ENCODE results near the gene ZNF664.

ZNF664 gene

DNA sequence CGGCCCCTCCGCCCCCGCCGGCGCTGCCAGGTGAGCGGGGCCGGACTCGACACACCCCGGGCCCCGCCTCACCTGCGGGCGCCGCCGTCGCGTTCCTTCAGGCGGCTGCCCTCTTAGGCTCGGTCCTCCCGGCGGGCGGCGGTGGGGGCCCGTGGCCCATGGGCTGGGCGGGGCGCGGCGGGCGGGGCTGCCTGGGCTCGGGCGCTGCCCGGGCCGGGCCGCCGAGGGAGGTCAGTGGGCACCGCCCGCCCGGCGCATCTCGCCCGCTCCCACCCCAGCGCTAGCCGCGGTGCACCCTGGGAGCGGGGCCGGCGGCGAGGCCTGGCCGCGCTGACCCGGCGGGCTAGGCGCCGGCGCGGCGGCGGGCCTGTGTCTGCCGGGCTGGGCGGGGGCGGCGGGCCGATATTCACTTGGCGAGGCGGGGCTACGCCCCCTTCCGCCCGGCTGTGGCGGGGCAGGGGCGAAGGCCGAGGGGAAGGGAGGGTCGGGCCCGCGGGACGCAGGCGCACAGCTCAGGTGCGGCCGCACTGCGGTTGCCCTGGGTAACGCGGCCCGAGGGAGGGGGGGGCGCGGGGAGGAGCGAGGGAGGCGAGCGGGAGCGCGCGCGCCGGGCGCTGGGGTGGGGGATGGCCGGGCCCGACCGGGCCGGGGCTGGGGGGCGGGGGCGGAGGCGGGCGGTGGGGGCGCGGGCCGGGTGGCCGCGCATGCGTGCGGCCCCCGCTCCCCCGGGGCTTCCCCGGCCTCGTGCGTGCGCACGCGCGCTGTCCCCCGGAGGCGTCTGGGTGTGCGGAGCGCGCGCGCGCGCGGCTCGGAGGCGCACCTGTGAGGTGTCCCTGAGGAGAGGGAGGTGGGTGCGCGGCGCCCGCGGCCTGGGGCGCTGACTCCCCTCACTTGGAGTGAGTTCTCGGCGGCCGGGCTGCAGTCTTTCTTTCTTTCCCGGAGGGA is at the start of gene ZNF664, which contains the start of gene CCDC92:
Gene ZNF664, plus strand, starts transcription at position 759 of the 945 bp plus-strand sequence. CDS start 38,930 bp downstream, outside the sequence.
Gene CCDC92, minus strand, starts transcription at position 375 of the 945 bp plus-strand sequence. CDS start 28,526 bp downstream, outside the sequence.
- DNase-seq (ENCODE audit: low read depth, low spot score) = peak; percentile 66
- peaks cover 37% of the 10 kb centered on the region for H3K27me3 ChIP-seq (ENCODE audit: control insufficient read depth, insufficient read depth, low read length)
- no peak within 1 kb of the TSS for H3K27ac ChIP-seq (ENCODE audit: low read length)

DNA sequence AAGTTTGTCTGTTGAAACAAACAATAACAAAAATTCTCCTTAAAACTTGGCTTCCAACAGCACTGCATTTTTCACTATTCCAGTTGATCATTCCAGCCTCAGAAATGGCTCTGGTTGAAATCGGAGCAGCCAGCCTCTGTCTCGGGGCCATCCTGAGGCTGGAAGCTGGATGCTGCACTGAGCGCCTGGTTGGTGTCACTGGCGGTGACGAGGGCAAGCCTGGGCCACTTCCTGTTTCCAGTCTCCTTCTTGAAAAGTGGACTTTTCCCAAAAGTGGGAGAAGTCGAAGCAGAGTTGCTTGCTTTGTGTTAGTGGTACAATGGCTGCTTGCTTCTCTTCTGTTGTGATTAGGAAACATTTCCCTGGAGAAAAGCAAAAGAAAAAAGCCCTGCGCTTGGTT is 49.1 kb upstream of the ZNF664 start:
- Histone ChIP-seq H3K36me3 (ENCODE audit: control insufficient read depth, insufficient read depth, low read length) (no peaks in the 10 kb centered on the region), H3K27me3 (ENCODE audit: control insufficient read depth, insufficient read depth, low read length) (no peaks in the 10 kb centered on the region), H3K27ac (ENCODE audit: low read length) (no peak overlapping the region), H3K9me3 (ENCODE audit: control insufficient read depth, insufficient read depth, low read length) (no peaks in the 10 kb centered on the region), H3K4me1 (ENCODE audit: control insufficient read depth, insufficient read depth, low read length) (no peaks in the 10 kb centered on the region), H3K4me3 (ENCODE audit: low read length) (no peak overlapping the region)
- no peak for DNase-seq (ENCODE audit: low read depth, low spot score)
- no CpG with 5 or more reads among the region's 7 CpGs for WGBS (ENCODE audit: insufficient coverage, insufficient read length)

More for the DNA sequence above, at the start of gene ZNF664, which contains the start of gene CCDC92:
- WGBS (ENCODE audit: insufficient coverage, insufficient read length) = no CpG with 5 or more reads among the region's 138 CpGs
- Histone ChIP-seq H3K36me3 (ENCODE audit: control insufficient read depth, insufficient read depth, low read length) (no peaks in the 10 kb centered on the region), H3K4me3 (ENCODE audit: low read length) (peak within 1 kb of the TSS; percentile 92), H3K4me1 (ENCODE audit: control insufficient read depth, insufficient read depth, low read length) (no peaks in the 10 kb centered on the region; the same call in 1 of the 2 replicates), H3K9me3 (ENCODE audit: control insufficient read depth, insufficient read depth, low read length) (no peaks in the 10 kb centered on the region)

DNA sequence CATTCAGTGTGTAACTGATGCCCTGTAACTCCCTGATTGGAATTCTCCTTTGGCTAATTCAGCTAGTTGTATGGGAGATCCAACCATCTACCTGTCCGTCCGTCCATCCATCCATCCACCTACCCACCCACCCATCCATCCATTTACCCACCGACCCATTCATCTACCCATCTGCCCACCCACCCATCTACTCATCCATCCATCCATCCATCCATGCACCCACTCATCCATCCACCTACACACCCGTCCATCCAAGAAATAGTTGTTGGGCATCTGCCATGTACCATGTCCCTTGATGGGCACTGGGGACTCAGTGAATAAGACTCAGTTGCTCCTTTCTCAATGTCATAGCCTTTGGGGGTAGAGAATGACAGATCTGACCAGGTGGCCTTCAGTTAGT is 48.5 kb upstream of the ZNF664 start:
- H3K27me3 ChIP-seq (ENCODE audit: control insufficient read depth, insufficient read depth, low read length) = no peaks in the 10 kb centered on the region
- WGBS (ENCODE audit: insufficient coverage, insufficient read length) = no CpG with 5 or more reads among the region's 4 CpGs

DNA sequence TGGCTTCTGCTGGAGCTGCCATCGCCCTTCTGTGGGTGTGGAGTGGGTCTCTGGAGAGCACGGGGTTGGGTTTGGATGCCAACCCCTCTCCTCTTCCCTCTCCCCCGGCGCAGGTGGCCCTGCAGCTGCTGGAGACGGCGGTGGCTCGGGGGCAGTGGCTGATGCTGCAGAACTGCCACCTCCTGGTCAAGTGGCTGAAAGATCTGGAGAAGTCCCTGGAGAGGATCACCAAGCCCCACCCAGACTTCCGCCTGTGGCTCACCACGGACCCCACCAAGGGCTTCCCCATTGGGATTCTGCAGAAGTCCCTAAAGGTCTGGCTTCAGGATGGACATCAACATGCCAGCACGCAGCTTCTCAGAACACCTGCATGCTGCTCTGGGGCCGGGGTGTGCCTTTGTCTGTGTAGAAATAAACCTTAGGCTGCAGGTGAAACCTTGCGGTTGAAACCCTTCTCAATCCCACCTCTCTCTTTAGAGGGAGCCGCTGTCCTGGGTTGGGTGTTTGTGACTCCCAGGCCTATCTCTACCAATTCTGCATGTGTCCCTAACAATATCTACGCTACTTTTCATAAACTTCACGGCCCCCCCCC is 44.6 kb upstream of the ZNF664 start:
- no peak overlapping the region for H3K4me3 ChIP-seq (ENCODE audit: low read length)
- H3K36me3 ChIP-seq (ENCODE audit: control insufficient read depth, insufficient read depth, low read length) = no peaks in the 10 kb centered on the region
- H3K27me3 ChIP-seq (ENCODE audit: control insufficient read depth, insufficient read depth, low read length) = no peaks in the 10 kb centered on the region
- H3K27ac ChIP-seq (ENCODE audit: low read length) = no peak overlapping the region
- DNase-seq (ENCODE audit: low read depth, low spot score) = no peak
- no CpG with 5 or more reads among the region's 15 CpGs for WGBS (ENCODE audit: insufficient coverage, insufficient read length)
- no peaks in the 10 kb centered on the region for H3K9me3 ChIP-seq (ENCODE audit: control insufficient read depth, insufficient read depth, low read length)
- H3K4me1 ChIP-seq (ENCODE audit: control insufficient read depth, insufficient read depth, low read length) = no peaks in the 10 kb centered on the region

More for the DNA sequence above, 48.5 kb upstream of the ZNF664 start:
- Histone ChIP-seq H3K9me3 (ENCODE audit: control insufficient read depth, insufficient read depth, low read length) (no peaks in the 10 kb centered on the region), H3K4me1 (ENCODE audit: control insufficient read depth, insufficient read depth, low read length) (no peaks in the 10 kb centered on the region), H3K4me3 (ENCODE audit: low read length) (no peak overlapping the region), H3K36me3 (ENCODE audit: control insufficient read depth, insufficient read depth, low read length) (no peaks in the 10 kb centered on the region), H3K27ac (ENCODE audit: low read length) (no peak overlapping the region)
- DNase-seq (ENCODE audit: low read depth, low spot score) = no peak

DNA sequence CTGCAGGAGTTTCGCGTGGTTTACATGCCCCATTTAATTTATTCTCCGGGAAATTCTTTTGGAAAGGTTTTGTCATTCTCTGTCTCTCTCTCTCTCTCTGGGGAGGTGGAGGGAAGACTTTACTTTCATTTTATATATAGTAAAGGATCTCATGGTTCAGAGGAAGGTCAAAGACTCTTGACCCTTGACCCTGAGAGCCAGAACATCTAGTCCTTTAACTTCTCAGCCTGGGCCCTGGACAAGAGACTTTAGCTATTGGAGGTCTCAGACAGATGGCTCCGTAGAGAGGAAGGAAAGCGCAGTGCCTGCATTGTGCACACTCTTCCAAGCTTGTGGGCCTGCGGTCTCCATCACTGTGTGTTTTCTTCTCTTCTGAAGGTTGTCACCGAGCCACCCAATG is 44.1 kb upstream of the ZNF664 start:
- Histone ChIP-seq H3K4me1 (ENCODE audit: control insufficient read depth, insufficient read depth, low read length) (no peaks in the 10 kb centered on the region), H3K36me3 (ENCODE audit: control insufficient read depth, insufficient read depth, low read length) (no peaks in the 10 kb centered on the region), H3K4me3 (ENCODE audit: low read length) (no peak overlapping the region), H3K9me3 (ENCODE audit: control insufficient read depth, insufficient read depth, low read length) (no peaks in the 10 kb centered on the region), H3K27ac (ENCODE audit: low read length) (no peak overlapping the region), H3K27me3 (ENCODE audit: control insufficient read depth, insufficient read depth, low read length) (no peaks in the 10 kb centered on the region)
- DNase-seq (ENCODE audit: low read depth, low spot score) = no peak
- WGBS (ENCODE audit: insufficient coverage, insufficient read length) = no CpG with 5 or more reads among the region's 7 CpGs

DNA sequence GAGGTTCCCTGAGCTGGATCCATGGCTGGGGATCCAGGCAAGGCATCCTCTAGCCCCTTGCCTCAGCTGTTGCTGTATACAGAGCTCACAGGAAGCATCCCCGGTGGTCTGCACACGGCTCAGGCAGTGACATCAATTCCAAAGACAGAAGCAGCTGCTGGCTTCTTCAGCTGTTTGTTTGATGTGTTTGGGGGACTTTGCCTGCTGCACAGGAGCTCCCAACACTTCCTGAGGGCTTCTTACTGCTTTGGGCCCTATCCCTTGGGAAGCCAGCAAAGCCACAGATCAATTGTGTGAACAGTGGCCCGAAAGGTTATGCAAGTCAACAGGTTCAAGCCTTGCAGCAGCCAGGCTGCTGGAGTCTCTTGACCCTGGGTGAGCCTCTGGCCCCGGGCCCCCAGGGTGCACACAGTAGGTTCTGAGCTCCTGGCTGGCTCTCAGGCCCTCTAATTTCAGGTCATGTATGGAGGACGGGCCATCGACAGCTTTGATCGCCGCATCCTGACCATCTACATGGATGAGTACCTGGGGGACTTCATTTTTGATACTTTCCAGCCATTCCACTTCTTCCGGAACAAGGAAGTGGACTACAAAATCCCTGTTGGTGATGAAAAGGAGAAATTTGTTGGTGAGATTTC is 43.0 kb upstream of the ZNF664 start:
- H3K4me1 ChIP-seq (ENCODE audit: control insufficient read depth, insufficient read depth, low read length) = no peaks in the 10 kb centered on the region
- no peak for DNase-seq (ENCODE audit: low read depth, low spot score)
- H3K27ac ChIP-seq (ENCODE audit: low read length) = no peak overlapping the region
- H3K9me3 ChIP-seq (ENCODE audit: control insufficient read depth, insufficient read depth, low read length) = no peaks in the 10 kb centered on the region
- H3K27me3 ChIP-seq (ENCODE audit: control insufficient read depth, insufficient read depth, low read length) = no peaks in the 10 kb centered on the region
- no CpG with 5 or more reads among the region's 9 CpGs for WGBS (ENCODE audit: insufficient coverage, insufficient read length)
- H3K4me3 ChIP-seq (ENCODE audit: low read length) = no peak overlapping the region
- no peaks in the 10 kb centered on the region for H3K36me3 ChIP-seq (ENCODE audit: control insufficient read depth, insufficient read depth, low read length)

DNA sequence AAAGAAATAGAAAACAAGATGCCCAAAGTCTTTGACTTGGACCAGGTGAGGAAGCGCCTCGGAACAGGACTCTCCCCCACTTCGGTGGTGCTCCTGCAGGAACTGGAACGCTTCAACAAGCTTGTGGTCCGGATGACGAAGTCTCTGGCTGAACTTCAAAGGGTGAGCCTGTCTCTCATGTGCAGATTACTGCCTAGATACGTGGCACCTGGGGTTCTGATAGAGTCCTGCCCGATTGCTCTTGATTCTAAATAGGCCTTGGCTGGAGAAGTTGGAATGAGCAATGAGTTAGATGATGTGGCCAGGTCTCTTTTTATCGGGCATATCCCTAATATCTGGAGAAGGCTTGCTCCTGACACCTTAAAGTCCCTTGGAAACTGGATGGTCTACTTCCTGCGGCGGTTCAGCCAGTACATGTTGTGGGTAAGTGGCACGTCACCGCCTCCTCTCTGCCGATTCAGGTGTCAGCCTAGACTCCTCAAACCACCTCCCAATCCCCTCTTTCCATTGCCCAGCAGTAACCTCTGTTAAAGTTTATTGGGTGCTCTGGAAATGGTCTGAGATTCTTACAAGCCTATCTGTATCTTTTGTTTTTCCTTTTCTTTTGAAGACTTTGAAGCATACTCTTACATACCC is 41.2 kb upstream of the ZNF664 start:
- H3K27me3 ChIP-seq (ENCODE audit: control insufficient read depth, insufficient read depth, low read length) = no peaks in the 10 kb centered on the region
- H3K27ac ChIP-seq (ENCODE audit: low read length) = no peak overlapping the region
- H3K9me3 ChIP-seq (ENCODE audit: control insufficient read depth, insufficient read depth, low read length) = no peaks in the 10 kb centered on the region
- no CpG with 5 or more reads among the region's 14 CpGs for WGBS (ENCODE audit: insufficient coverage, insufficient read length)
- no peaks in the 10 kb centered on the region for H3K36me3 ChIP-seq (ENCODE audit: control insufficient read depth, insufficient read depth, low read length)
- no peak for DNase-seq (ENCODE audit: low read depth, low spot score)
- no peaks in the 10 kb centered on the region for H3K4me1 ChIP-seq (ENCODE audit: control insufficient read depth, insufficient read depth, low read length)
- no peak overlapping the region for H3K4me3 ChIP-seq (ENCODE audit: low read length)

DNA sequence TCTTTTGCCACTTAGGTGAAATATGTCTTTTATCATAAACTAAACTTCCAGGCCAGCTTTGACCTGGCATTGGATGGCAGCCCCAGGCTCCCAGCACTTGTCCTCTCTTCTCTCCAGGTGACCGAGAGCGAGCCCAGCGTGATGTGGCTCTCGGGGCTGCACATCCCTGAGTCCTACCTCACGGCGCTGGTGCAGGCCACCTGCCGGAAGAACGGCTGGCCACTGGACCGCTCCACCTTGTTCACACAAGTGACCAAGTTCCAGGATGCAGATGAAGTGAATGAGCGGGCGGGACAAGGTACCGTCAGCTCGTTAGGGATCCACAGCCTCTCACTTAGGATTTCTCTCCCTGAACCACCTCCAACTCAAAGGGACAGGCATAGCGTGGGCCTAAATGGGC is 39.8 kb upstream of the ZNF664 start:
- Histone ChIP-seq H3K4me1 (ENCODE audit: control insufficient read depth, insufficient read depth, low read length) (no peaks in the 10 kb centered on the region), H3K27ac (ENCODE audit: low read length) (no peak overlapping the region), H3K36me3 (ENCODE audit: control insufficient read depth, insufficient read depth, low read length) (no peaks in the 10 kb centered on the region), H3K9me3 (ENCODE audit: control insufficient read depth, insufficient read depth, low read length) (no peaks in the 10 kb centered on the region), H3K27me3 (ENCODE audit: control insufficient read depth, insufficient read depth, low read length) (no peaks in the 10 kb centered on the region), H3K4me3 (ENCODE audit: low read length) (no peak overlapping the region)
- DNase-seq (ENCODE audit: low read depth, low spot score) = no peak
- no CpG with 5 or more reads among the region's 14 CpGs for WGBS (ENCODE audit: insufficient coverage, insufficient read length)

DNA sequence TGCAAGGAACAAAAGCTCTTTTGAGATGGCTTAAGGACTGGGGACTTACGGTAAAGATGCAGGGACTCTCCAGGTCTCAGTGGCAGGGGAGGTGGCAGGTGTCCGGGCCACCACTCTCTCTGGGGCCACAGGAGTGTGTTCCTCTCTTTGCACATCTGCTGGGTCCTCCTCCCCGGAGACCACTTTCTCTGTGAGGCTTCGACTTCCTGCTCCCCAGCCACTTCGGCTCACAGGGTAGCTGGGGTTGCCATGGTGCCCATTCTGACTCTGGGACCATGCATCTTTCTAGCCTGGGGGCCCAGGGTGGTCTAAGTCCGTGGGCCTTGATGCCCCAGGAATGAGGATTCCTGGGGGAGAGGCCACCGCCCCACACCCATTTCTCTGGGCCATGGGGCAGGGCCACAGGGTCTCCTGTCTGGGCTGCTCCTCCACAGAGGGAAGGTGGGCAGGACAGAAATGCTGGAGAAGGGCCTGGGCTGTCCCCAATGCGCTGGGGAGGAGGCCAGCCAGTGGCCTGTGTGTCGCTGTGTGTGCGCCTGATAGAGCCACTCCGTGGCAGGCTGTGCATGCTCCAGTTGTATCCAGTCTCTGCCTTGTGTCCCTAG is 38.9 kb upstream of the ZNF664 start:
- H3K27me3 ChIP-seq (ENCODE audit: control insufficient read depth, insufficient read depth, low read length) = no peaks in the 10 kb centered on the region
- no CpG with 5 or more reads among the region's 11 CpGs for WGBS (ENCODE audit: insufficient coverage, insufficient read length)
- H3K27ac ChIP-seq (ENCODE audit: low read length) = no peak overlapping the region
- DNase-seq (ENCODE audit: low read depth, low spot score) = no peak
- no peaks in the 10 kb centered on the region for H3K9me3 ChIP-seq (ENCODE audit: control insufficient read depth, insufficient read depth, low read length)
- no peaks in the 10 kb centered on the region for H3K36me3 ChIP-seq (ENCODE audit: control insufficient read depth, insufficient read depth, low read length)
- H3K4me1 ChIP-seq (ENCODE audit: control insufficient read depth, insufficient read depth, low read length) = no peaks in the 10 kb centered on the region; the same call in 1 of the 2 replicates
- H3K4me3 ChIP-seq (ENCODE audit: low read length) = no peak overlapping the region

Data from iPS DF 6.9 (cell line).